K562 treated with DMSO at 1 percent for 4 hours (cell line): Measurements from ENCODE around the gene ZC3H10. TPM values are rescaled to one million over a fixed set of nuclear protein-coding genes. Genes with fewer than 3 reads are reported as not detected.

ENCODE experiments used
- total RNA-seq: library from RNA; unstranded; fragments of 300-600 nt; gene quantifications from 2 replicates; pipeline ENCODE4 v1.2.3, GENCODE V29; 2022; ENCODE audit not compliant: insufficient read depth

Gene ZC3H10
- total RNA-seq = 1.8 and 1.9 TPM in 2 replicates

GRCh38 chr12:56117778-56118687 is at the start of gene ZC3H10:
Gene ZC3H10 (plus strand): TSS chr12:56118266. CDS start chr12:56120563, 2,297 bp downstream.

GRCh38 chr12:56079723-56080555 is 38.1 kb upstream of the ZC3H10 start, which contains the start of gene ERBB3:
Gene ERBB3 (plus strand): TSS chr12:56080165. CDS start chr12:56080301, 136 bp downstream.

GRCh38 chr12:56104109-56104814 is 13.8 kb upstream of the ZC3H10 start, which contains the start of gene PA2G4:
Gene PA2G4 (plus strand): TSS chr12:56104559. CDS start chr12:56104738, 179 bp downstream.

GRCh38 chr12:56116267-56117081 is 1.6 kb upstream of the ZC3H10 start, which contains the start of gene RPL41:
Gene RPL41 (plus strand): TSS chr12:56116633.

GRCh38 chr12:56127888-56128669 is 10.0 kb downstream of the ZC3H10 start, which contains the start of gene ESYT1:
Gene ESYT1 (plus strand): TSS chr12:56128267. CDS start chr12:56128320, 53 bp downstream.

GRCh38 chr12:56152132-56152755 is 34.2 kb downstream of the ZC3H10 start, which contains the start of gene MYL6B:
Gene MYL6B (plus strand): TSS chr12:56152587. CDS start chr12:56153919, 1,332 bp downstream.

GRCh38 chr12:56158029-56158925 is 40.2 kb downstream of the ZC3H10 start, which contains the start of gene MYL6:
Gene MYL6 (plus strand): TSS chr12:56158359. CDS start chr12:56158402, 43 bp downstream.

Other genes with a start within 250 kb of the ZC3H10 start
- 29.5 and 32.9 TPM in 2 replicates for gene PYM1, start 190.4 kb upstream of the ZC3H10 start, total RNA-seq
- 8.3 and 12.0 TPM in 2 replicates for gene DGKA, start 187.1 kb upstream of the ZC3H10 start, total RNA-seq
- gene PMEL, start 152.2 kb upstream of the ZC3H10 start, total RNA-seq = 3.4 and 4.0 TPM in 2 replicates
- 80.9 and 130 TPM in 2 replicates for gene CDK2, start 151.4 kb upstream of the ZC3H10 start, total RNA-seq
- 25.8 and 33.8 TPM in 2 replicates for gene RAB5B, start 144.2 kb upstream of the ZC3H10 start, total RNA-seq
- gene SUOX, start 121.0 kb upstream of the ZC3H10 start, total RNA-seq = 13.9 and 18.6 TPM in 2 replicates
- 11.4 and 12.3 TPM in 2 replicates for gene IKZF4, start 97.2 kb upstream of the ZC3H10 start, total RNA-seq
- 352 and 360 TPM in 2 replicates for gene RPS26, start 76.3 kb upstream of the ZC3H10 start, total RNA-seq
- gene ERBB3, start 38.1 kb upstream of the ZC3H10 start, total RNA-seq = 6.1 and 6.8 TPM in 2 replicates
- 175 and 187 TPM in 2 replicates for gene PA2G4, start 13.7 kb upstream of the ZC3H10 start, total RNA-seq
- 4,679 and 5,235 TPM in 2 replicates for gene RPL41, start 1.6 kb upstream of the ZC3H10 start, total RNA-seq
- 167 and 178 TPM in 2 replicates for gene ESYT1, start 10.0 kb downstream of the ZC3H10 start, total RNA-seq
- gene MYL6B, start 34.3 kb downstream of the ZC3H10 start, total RNA-seq = 61.3 and 61.4 TPM in 2 replicates
- gene MYL6, start 40.1 kb downstream of the ZC3H10 start, total RNA-seq = 924 and 1,005 TPM in 2 replicates
- 60.1 and 67.3 TPM in 2 replicates for gene SMARCC2, start 71.2 kb downstream of the ZC3H10 start, total RNA-seq
- gene RNF41, start 103.7 kb downstream of the ZC3H10 start, total RNA-seq = 35.0 and 40.3 TPM in 2 replicates
- 40.6 and 44.3 TPM in 2 replicates for gene NABP2, start 106.1 kb downstream of the ZC3H10 start, total RNA-seq
- not detected in 2 replicates for gene SLC39A5, start 111.8 kb downstream of the ZC3H10 start, total RNA-seq
- 21.1 and 28.7 TPM in 2 replicates for gene ANKRD52, start 140.1 kb downstream of the ZC3H10 start, total RNA-seq
- 53.8 and 66.9 TPM in 2 replicates for gene COQ10A, start 148.7 kb downstream of the ZC3H10 start, total RNA-seq
- 147 and 188 TPM in 2 replicates for gene CS, start 182.1 kb downstream of the ZC3H10 start, total RNA-seq
- gene CNPY2, start 197.7 kb downstream of the ZC3H10 start, total RNA-seq = 83.1 and 88.0 TPM in 2 replicates
- gene PAN2, start 215.7 kb downstream of the ZC3H10 start, total RNA-seq = 17.1 and 19.9 TPM in 2 replicates
- 23.4 and 24.3 TPM in 2 replicates for gene IL23A, start 220.6 kb downstream of the ZC3H10 start, total RNA-seq
- gene STAT2, start 241.8 kb downstream of the ZC3H10 start, total RNA-seq = 43.9 and 54.6 TPM in 2 replicates
- gene APOF, start 244.6 kb downstream of the ZC3H10 start, total RNA-seq = not detected in 2 replicates